Fibroblast of skin of back (primary cell): ENCODE data around the gene ARHGEF38.
A peak's percentile ranks its signal among the peaks of the same experiment; 100 is the strongest.
"Not testable (repeated sequence)": the region's sequence is repeated elsewhere in the genome, so short reads cannot be mapped to it uniquely, and the experiment has no call there.

ENCODE experiments used
- DNase-seq: peaks from one replicate; pipeline ENCODE4 v3.0.0-alpha.2; 2013

The ARHGEF38 gene

GRCh38 chr4:105560421-105560848 is 8.0 kb downstream of the ARHGEF38 start:
- no peak for DNase-seq

GRCh38 chr4:105563352-105563751 is 10.9 kb downstream of the ARHGEF38 start:
- no peak for DNase-seq

GRCh38 chr4:105568584-105568983 is 16.2 kb downstream of the ARHGEF38 start:
- DNase-seq, result no peak

- no peak for DNase-seq
Observed at GRCh38 chr4:105569057-105569865, 16.8 kb downstream of the ARHGEF38 start.

GRCh38 chr4:105569866-105570236 is 17.4 kb downstream of the ARHGEF38 start:
- no peak for DNase-seq

- DNase-seq, result no peak
Observed at GRCh38 chr4:105572296-105572695, 19.9 kb downstream of the ARHGEF38 start.

GRCh38 chr4:105586638-105587328 is 34.4 kb downstream of the ARHGEF38 start:
- no peak for DNase-seq

GRCh38 chr4:105587841-105588240 is 35.4 kb downstream of the ARHGEF38 start:
- no peak for DNase-seq

GRCh38 chr4:105588252-105588651 is 35.8 kb downstream of the ARHGEF38 start:
- DNase-seq, result no peak

GRCh38 chr4:105591573-105591972 is 39.2 kb downstream of the ARHGEF38 start:
- DNase-seq, result no peak

GRCh38 chr4:105594099-105595010 is 41.9 kb downstream of the ARHGEF38 start:
- DNase-seq, result no peak

- DNase-seq, result no peak
Observed at GRCh38 chr4:105596684-105597083, 44.3 kb downstream of the ARHGEF38 start.

- no peak for DNase-seq
Observed at GRCh38 chr4:105598052-105598451, 45.6 kb downstream of the ARHGEF38 start.

GRCh38 chr4:105598787-105599186 is 46.4 kb downstream of the ARHGEF38 start:
- no peak for DNase-seq

GRCh38 chr4:105599482-105599881 is 47.1 kb downstream of the ARHGEF38 start:
- DNase-seq, result no peak

- no peak for DNase-seq
Observed at GRCh38 chr4:105599932-105600655, 47.7 kb downstream of the ARHGEF38 start.

GRCh38 chr4:105600951-105601350 is 48.5 kb downstream of the ARHGEF38 start:
- no peak for DNase-seq

- DNase-seq, result no peak
Observed at GRCh38 chr4:105601406-105601805, 49.0 kb downstream of the ARHGEF38 start.

- DNase-seq, result no peak
Observed at GRCh38 chr4:105603158-105603557, 50.7 kb downstream of the ARHGEF38 start.

GRCh38 chr4:105605493-105605892 is 53.1 kb downstream of the ARHGEF38 start:
- DNase-seq, result peak; percentile 6

GRCh38 chr4:105607876-105608275 is 55.5 kb downstream of the ARHGEF38 start:
- DNase-seq, result no peak

GRCh38 chr4:105609819-105610218 is 57.4 kb downstream of the ARHGEF38 start:
- not testable (repeated sequence) for DNase-seq
